HG02885 (cell line): ENCODE results near the gene OR4D6.
"Not testable (repeated sequence)": the region's sequence is repeated elsewhere in the genome, so short reads cannot be mapped to it uniquely, and the experiment has no call there.

Experiments
- ATAC-seq: cut with Tn5 transposase; IDR thresholded peaks from one replicate; pipeline ENCODE4 v1.9.1; 2021; ENCODE audit warnings: mild to moderate bottlenecking; ENCODE audit not compliant: unreplicated experiment, poor library complexity

OR4D6 gene

DNA sequence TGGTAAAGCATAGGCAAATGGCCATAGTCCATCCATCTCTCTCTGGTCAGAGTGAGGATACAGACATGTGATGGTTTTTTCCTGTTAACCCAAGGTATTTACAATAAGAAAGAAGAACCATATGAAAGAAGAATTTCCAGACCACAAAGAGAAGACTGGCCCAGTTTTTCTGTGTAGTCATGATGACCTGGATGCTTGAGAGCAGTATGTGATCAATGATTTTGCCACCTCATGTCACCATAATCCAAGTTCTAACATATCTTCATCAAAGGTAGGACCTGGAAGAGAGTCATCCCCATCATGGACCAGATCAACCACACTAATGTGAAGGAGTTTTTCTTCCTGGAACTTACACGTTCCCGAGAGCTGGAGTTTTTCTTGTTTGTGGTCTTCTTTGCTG is at the start of gene OR4D6:
TSS of gene OR4D6 (plus strand) at position 301 of the 400 bp plus-strand sequence. CDS start at position 301, 0 bp downstream.
- ATAC-seq, result no peak

DNA sequence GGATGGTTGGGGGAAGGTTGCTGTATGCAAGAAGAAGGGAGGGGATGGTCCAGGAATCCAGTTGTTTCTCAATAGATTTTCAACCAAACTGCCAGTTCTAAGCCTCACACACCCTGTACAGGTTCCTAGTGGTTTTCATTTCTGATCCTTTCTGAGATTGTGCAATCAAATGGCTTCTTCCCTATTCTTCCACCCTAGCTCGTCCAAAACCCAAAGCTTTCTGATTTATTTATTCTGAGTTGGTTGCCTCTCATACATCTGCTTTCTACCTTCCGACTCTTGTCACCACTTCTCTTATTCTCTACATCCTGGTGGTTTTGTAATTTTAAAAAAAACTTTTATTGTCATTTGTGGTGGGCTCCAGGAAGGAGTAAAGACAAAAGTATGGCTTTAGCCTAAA is 43.1 kb upstream of the OR4D6 start:
- no peak for ATAC-seq

DNA sequence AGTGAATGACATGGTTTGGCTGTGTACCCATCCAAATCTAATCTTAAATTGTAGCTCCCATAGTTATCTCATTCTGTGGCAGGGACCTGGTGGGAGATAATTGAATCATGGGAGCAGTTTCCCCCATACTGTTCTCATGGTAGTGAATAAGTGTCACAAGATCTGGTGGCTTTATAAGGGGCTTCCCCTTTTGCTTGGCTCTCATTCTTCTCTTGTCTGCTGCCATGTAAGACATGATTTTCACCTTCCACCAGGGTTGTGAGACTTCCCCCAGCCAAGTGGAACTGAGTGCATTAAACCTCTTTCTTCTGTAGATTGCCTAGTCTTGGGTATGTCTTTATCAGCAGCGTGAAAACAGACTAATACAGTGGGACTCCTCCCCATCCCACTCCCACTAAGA is 41.6 kb upstream of the OR4D6 start:
- no peak for ATAC-seq

DNA sequence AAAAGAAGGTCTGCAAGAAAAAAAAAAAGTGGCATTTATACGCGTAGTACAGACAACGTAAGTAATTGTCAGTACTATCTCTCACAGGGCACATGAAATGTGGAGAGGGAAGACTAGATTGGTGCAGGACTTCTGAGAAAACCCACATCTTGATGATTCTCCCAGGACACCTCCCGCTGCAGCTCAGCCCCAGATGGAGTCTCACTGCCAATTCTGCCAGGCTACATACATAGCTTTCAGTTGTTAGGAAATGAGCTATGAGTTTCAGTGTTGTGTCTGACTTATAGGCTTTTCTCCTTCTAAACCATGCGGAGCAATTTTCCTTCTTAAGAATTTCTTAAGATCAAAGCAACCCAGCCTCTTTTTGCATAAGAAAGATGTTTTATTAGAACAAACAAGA is 40.1 kb upstream of the OR4D6 start:
- no peak for ATAC-seq

DNA sequence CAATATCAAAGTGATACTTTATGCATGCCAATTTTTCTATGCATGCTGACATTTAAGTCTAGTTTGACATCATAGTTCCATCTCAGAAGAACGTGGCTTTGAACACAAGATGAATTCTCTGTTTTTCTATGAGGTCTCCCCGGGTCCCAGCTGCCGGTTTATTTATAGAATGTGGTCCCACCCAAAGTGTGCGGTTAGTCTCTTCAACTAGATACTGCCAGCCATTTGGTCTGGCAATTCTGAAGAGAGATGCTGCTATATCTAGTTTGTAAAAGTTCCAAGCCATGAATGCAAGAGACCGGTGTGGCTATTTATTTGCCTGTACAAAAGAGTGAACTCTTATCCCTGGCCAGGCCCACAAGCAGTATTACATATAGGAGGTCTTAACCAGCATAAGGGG is 39.7 kb upstream of the OR4D6 start:
- ATAC-seq, result no peak

DNA sequence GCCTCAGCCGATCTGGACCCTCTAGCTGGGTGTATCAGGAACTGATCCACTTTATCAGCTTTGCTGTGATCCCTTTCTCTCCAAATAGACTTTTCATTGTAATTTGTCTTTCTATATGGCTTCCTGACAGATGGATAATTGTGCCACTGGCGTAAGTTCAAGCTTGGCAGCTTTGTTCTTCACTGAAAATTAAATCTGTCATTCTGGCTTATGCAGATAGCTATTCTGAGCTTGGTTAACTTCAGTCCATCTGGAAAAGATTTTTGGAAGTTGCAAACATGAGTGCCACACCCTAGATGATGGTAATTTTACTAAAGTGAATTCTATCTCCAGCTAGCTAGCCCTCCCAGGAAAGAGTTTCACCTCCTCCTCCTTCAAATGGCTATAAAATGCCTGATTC is 38.6 kb upstream of the OR4D6 start:
- no peak for ATAC-seq

DNA sequence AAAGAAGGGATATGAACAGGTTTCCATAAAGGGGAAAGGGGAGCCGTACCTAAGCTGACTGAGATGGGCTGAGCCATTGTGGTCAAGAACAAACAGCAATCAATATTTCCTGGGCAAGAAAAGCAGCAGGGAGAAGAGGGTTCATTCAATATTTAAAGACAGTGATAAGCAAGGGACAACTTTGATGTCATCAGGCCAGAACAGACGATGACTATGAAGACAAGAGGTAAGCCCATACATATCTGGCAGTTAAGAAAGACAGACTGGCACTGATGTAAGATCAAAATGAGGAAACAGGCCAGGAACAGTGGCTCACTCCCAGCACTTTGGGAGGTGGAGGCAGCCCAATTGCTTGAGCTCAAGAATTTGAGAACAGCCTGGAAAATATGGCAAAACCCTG is 32.9 kb upstream of the OR4D6 start:
- ATAC-seq, result no peak

DNA sequence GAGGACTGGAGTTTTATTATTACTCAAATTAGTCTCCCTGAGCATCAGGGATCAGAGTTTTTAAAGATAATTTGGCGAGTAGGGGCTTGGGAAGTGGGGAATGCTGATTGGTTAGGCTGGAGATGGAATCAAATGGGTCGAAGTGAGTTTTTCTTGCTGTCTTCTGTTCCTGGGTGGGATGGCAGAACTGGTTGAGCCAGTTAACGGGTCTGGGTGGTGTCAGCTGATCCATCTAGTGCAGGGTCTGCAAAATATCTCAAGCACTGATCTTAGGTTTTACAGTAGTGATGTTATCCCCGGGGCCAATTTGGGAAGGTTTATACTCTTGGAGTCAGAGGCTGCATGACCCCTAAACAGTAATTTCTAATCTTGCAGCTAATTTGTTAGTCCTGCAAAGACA is 31.6 kb upstream of the OR4D6 start:
- ATAC-seq, result no peak

DNA sequence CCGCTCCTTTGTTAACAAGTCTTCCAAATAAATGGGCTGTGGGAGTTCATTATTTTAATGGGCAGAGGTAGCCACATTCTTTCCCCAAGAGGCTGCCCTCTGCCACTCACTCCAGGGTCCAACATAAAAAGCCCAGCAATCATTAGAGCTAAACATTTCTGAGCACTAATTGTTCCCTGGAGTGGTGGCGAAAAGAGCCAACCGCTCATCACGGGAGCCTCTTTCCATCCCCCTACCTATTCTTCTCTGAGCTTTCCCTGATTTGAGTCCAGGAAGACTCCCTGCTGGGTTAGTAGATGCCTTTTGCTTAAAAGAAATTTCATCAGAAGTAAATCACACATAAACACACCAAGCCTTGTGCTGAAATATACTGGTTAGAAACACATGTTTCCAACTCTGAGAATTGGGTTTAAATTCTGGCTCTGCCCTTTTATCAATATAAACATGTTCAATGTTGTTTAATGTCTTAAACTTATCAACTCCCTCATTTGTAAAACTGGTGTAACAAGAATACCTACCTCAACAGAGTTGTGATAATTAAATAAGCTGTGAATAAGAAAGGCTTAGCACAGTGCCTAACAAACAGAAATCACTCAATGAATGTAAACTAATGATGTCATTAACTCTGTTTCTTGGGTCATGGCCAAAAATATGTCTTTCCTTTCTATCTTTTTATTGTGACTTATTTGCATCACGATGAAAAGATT is 30.2 kb upstream of the OR4D6 start, which contains the start of gene OR5A2:
TSS of gene OR5A2 (minus strand) at position 53 of the 707 bp plus-strand sequence. CDS start 3,460 bp downstream, outside the sequence.
- no peak for ATAC-seq

DNA sequence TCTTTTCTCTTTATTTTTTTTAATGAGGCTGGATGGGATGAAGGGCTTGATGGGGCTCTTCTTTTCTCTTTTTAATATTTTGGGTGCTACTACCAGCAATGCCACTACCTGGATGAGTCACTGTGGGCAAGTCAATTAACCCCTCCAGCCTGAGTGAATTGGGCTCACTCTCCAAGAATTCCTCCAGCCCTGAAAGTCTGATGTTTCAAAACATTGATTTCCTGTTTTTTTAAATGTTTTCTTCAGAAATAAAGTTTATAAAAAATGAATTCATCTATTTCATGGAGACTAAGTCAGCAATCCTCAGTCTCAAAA is 29.7 kb upstream of the OR4D6 start:
- no peak for ATAC-seq

DNA sequence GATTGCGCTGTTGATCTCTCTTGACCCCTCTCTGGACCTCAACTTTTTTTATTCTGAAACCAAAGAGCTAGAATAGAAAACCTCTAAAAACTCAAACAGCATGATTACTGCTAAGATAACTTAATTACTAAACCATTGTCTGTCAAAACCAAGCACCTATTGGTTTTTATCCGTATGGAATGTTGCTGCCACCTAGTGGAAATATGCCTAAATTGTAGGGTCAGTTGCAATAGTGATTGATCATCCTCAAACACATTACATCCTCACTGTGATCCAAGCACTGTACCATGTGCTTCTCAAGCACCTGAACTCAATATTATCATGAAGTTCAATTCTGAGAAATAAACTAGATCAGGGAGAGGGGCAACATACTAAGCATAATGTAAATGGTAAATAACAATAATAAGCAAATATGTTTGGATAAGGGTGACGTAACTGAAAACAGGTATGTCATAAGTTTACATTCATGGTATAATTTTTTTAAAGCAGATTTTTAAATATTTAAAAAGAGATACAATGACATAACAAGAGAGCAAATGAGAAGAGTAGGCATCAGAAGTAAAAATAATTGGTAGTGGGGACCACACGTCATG is 26.7 kb upstream of the OR4D6 start:
- ATAC-seq, result peak; percentile 87

DNA sequence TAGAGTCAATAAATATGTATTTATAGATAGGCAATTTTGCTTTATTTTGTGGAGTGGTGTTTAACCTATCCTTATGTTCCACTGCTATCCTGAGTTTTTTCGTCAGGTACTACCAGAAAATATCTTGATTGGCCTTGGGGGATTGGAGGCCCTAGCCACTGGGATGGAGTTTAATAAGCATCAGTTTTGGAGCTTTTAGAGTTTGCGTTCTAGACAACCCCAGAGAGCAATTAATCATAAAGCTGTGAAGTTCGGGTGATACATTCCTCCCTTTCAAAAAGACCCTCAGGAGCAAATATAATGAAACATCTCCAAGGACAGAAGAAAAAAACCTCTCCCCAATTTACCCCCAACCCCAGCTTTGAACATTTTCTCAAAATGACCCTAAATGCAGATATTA is 20.6 kb upstream of the OR4D6 start, which contains the start of gene OR5A1:
TSS of gene OR5A1 (plus strand) at position 301 of the 400 bp plus-strand sequence. CDS start 6,700 bp downstream, outside the sequence.
- ATAC-seq, result no peak

DNA sequence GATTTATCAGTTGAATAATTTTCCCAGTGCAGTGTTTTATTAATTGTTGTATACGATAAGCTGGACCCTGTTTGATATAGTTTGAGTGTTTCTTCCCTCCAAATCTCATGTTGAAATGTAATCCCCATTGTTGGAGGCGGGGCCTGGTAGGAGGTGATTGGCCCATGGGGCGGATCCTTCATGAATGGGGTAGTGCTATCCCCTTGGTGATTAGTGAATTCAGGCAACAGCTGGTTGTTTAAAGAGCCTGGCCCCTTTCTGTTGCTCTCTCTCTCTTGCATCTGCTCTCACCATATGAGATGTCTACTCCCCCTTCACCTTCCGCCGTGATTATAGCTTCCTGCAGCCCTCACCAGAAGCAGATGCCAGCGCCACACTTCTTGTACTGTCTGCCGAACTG is 19.0 kb upstream of the OR4D6 start:
- no peak for ATAC-seq

DNA sequence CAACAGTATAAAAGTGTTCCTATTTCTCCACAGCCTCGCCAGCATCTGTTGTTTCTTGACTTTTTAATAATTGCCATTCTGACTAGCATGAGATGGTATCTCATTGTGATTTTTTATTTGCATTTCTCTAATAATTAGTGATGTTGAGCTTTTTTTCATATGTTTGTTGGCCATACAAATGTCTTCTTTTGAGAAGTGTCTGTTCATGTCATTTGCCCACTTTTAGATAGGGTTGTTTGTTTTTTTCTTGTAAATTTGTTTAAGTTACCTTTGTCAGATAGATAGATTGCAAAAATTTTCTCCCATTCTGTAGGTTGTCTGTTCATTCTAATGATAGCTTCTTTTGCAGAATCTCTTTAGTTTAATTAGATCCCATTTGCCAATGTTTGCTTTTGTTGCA is 11.1 kb upstream of the OR4D6 start:
- not testable (repeated sequence) for ATAC-seq

DNA sequence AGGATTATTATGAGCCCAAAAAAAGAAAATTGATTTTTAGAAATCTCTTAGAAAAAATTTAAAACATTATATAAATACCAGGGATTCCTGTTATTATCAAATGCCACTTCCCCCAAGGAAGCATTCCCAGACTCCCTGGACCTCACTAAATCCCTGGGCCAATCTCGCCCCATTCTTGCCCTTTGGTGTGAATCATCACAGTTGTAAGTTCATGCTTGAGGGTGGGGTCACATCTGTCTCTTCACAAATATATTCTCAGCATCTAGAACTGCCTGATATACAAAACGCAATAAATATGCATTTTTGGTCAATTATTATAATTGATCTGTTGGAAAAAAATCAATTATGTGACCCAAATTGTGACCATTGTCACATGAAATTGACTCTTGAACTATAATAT is 8.3 kb upstream of the OR4D6 start:
- ATAC-seq, result no peak

DNA sequence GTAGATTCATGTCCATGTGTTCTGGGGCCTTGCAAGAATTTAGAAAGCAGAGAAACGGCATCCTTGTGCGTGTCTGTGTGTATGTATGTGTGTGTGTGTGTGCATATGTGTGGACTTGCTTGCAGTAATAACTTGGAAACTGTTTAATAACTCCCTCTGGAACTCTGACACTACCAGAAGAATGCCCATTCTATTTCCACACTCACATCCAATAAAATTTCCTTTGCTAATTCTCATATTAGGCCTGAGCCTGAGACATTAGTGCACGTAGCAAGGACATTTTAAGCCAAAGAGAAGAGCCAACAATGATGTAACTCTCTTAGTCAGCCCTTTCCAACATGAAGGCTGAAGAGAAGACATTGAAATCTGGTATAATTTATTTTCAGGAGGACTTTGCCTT is 3.2 kb downstream of the OR4D6 start:
- no peak for ATAC-seq

DNA sequence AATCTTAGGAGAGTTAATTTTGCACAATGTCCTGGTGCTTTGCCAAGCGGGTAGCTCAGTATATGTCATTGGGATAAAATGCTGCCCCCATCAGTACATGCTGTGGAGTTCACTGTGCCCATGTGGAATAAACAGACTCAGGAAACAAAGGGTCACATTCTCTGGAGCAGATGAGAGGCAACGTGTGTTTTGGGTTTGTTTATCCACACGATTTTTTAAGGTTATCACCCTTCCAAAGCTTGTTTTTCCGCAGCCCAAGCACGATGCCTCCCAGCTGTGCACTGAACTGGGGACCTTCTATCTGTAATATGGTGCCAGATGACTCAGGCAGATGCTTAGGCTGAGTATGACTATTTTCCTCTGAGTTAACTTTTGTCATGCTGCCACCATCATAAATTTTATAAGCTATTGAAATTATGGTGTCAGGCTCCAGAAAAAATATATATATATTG is 6.5 kb downstream of the OR4D6 start:
- no peak for ATAC-seq

DNA sequence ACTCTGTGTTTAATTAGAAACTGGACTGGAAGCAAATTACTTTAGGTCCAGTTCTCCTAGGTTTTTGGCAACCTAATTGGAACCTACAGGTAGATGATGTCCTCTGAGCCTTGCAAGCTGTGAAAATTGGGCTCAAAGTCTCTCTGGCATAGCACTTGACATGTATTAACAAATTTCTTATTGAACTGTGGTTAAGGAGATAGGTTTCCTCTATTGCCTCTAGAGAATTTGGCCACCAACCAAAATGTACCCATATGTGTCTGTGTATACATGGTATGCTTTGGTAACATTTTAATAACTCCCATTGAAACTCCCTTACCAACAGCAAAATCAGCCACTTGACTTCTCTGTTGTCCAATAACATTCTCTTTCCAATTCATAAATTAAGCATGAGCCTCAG is 16.3 kb downstream of the OR4D6 start, which contains the start of gene OR4D10:
TSS of gene OR4D10 (plus strand) at position 301 of the 400 bp plus-strand sequence. CDS start 4,115 bp downstream, outside the sequence.
- no peak for ATAC-seq

DNA sequence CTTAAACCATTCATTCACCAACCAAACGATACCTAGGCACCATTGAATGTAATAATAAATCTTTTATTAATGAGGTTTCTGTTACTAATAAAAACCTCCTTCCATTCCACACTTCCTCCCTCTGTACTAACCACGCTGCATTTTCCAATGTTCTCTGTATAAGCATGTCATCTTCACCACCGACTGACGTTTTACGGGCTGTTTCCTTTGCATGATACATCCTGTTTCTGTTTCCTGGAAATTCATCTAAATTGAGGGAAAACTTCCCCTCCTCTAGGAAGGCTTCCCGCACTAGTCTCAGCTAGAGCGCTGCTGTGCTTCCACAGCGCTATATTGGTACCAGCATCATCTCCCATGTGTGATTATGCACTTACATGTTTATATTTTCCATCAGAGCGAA is 18.4 kb downstream of the OR4D6 start:
- ATAC-seq, result no peak

DNA sequence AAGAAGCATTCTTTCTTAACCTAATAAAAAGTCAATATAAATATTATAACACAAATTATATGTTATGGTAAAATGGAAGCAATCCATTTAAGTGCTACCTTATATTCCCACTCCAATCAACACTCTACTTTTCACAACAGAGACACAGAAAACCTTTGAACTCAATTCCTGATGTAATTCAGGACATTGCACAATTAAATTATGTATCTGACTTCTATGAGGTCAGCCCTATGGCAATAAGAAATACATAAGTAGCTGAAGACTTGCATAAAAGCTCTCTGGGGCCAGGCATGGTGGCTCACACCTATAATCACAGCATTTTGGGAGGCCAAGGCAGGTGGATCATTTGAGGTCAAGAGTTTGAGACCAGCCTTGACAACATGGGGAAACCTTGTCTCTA is 23.1 kb downstream of the OR4D6 start:
- ATAC-seq, result no peak

DNA sequence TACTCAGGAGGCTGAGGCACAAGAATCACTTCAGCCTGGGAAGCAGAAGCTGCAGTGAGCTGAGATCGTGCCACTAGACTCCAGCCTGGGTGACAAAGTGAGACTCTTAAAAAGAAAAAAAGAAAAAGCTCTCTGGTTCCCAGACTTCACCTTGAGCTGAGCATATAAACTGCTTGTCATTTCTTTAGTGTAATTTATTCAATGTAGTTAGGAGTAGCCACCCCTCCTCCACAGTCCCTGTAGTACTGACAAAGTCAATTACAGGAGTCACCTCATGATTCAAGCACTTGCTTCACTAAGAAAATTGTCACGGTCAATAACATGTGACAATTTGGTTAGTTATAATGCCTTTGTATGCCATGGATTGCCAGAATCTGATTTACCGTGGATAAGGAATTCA is 23.6 kb downstream of the OR4D6 start:
- no peak for ATAC-seq

DNA sequence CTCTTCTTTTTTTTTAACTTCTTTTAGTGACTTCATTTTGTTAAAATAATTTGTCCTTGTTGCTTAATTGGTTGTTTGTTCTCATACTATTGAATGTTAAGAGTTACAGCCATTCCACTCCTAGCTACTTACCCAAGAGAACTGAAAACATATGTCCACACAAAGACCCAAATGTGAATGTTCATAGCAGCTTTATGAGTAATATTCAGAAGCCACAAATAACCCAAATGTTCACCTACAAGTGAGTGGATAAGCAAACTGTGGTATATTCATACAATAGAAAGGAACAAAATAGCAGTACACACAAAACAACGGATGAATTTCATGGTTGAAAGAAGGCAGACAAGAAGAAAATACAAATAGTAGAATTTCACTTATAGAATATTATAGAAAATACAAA is 45.2 kb downstream of the OR4D6 start:
- ATAC-seq, result no peak
